ENCODE measurements around the gene RDH14. TPM values are rescaled to one million over a fixed set of nuclear protein-coding genes. Genes with fewer than 3 reads are reported as not detected.

RDH14 gene
- total and polyA plus RNA-seq, 3 experiments from 2014 or later = 16.9 to 44.3 (median 18.1) TPM

- H3K36me3 ChIP-seq (ENCODE audit: insufficient read depth, low read length) = no peaks in the 10 kb centered on the region
- POLR2A ChIA-PET = no interaction called here
- H3K4me1 ChIP-seq (ENCODE audit: insufficient read depth, low read length) = no peaks in the 10 kb centered on the region
These were observed 29.3 kb downstream of the RDH14 start for GRCh38 chr2:18531194-18531593.

GRCh38 chr2:18527822-18528221 is 32.6 kb downstream of the RDH14 start:
- H3K27me3 Mint-ChIP-seq = peaks cover 0 to 3% of the 10 kb centered on the region in 2 donors
- H3K9me3 Mint-ChIP-seq = no peaks in the 10 kb centered on the region
- H3K9me3 ChIP-seq (ENCODE audit: low read length) = no peaks in the 10 kb centered on the region
- no peak overlapping the region for H3K27ac Mint-ChIP-seq
- no peaks in the 10 kb centered on the region for H3K36me3 Mint-ChIP-seq
- no peaks in the 10 kb centered on the region for H3K4me1 Mint-ChIP-seq
- POLR2A ChIA-PET = no interaction called here
- DNase-seq = no peak
- no peaks in the 10 kb centered on the region for H3K27me3 ChIP-seq (ENCODE audit: insufficient read depth, low read length, poor library complexity, severe bottlenecking)
- CTCF ChIA-PET = no interaction called here
- H3K36me3 ChIP-seq (ENCODE audit: insufficient read depth, low read length) = no peaks in the 10 kb centered on the region
- no peak overlapping the region for H3K27ac ChIP-seq (ENCODE audit: low read depth, low read length)
- H3K4me1 ChIP-seq (ENCODE audit: insufficient read depth, low read length) = no peaks in the 10 kb centered on the region
- no peak overlapping the region for H3K4me3 ChIP-seq (ENCODE audit: low read length)
- no peak overlapping the region for H3K4me3 Mint-ChIP-seq

More at GRCh38 chr2:18531194-18531593, 29.3 kb downstream of the RDH14 start:
- DNase-seq = no peak
- CTCF ChIA-PET = interaction anchor here (0.8 to 1.5 kb wide), 2 partner anchors 11 to 13 kb away, joined by 4 to 5 read pairs; no protein-coding TSS in a partner anchor
- no peaks in the 10 kb centered on the region for H3K4me1 Mint-ChIP-seq
- H3K4me3 ChIP-seq (ENCODE audit: low read length) = no peak overlapping the region
- H3K27me3 Mint-ChIP-seq = peaks cover 5% of the 10 kb centered on the region in 2 donors
- H3K4me3 Mint-ChIP-seq = no peak overlapping the region
- no peaks in the 10 kb centered on the region for H3K9me3 ChIP-seq (ENCODE audit: low read length)
- H3K9me3 Mint-ChIP-seq = no peaks in the 10 kb centered on the region
- H3K27ac Mint-ChIP-seq = no peak overlapping the region
- H3K36me3 Mint-ChIP-seq = no peaks in the 10 kb centered on the region
- H3K27me3 ChIP-seq (ENCODE audit: insufficient read depth, low read length, poor library complexity, severe bottlenecking) = no peaks in the 10 kb centered on the region
- no peak overlapping the region for H3K27ac ChIP-seq (ENCODE audit: low read depth, low read length)

GRCh38 chr2:18527326-18527725 is 33.1 kb downstream of the RDH14 start:
- no peak overlapping the region for H3K27ac Mint-ChIP-seq

GRCh38 chr2:18526429-18526828 is 34.0 kb downstream of the RDH14 start:
- Mint-ChIP-seq H3K36me3 (no peaks in the 10 kb centered on the region), H3K27me3 (peaks cover 0 to 3% of the 10 kb centered on the region in 2 donors), H3K4me3 (no peak overlapping the region), H3K27ac (peak overlapping the region in 2 of 8 donors; percentile 41 to 47), H3K4me1 (no peaks in the 10 kb centered on the region), H3K9me3 (no peaks in the 10 kb centered on the region)
- CTCF ChIA-PET = no interaction called here
- no peaks in the 10 kb centered on the region for H3K4me1 ChIP-seq (ENCODE audit: insufficient read depth, low read length)
- no peaks in the 10 kb centered on the region for H3K36me3 ChIP-seq (ENCODE audit: insufficient read depth, low read length)
- no peak overlapping the region for H3K27ac ChIP-seq (ENCODE audit: low read depth, low read length)
- no peak overlapping the region for H3K4me3 ChIP-seq (ENCODE audit: low read length)
- no peak for DNase-seq
- no peaks in the 10 kb centered on the region for H3K27me3 ChIP-seq (ENCODE audit: insufficient read depth, low read length, poor library complexity, severe bottlenecking)
- POLR2A ChIA-PET = no interaction called here
- no peaks in the 10 kb centered on the region for H3K9me3 ChIP-seq (ENCODE audit: low read length)

More at GRCh38 chr2:18527326-18527725, 33.1 kb downstream of the RDH14 start:
- Histone ChIP-seq H3K36me3 (ENCODE audit: insufficient read depth, low read length) (no peaks in the 10 kb centered on the region), H3K27ac (ENCODE audit: low read depth, low read length) (no peak overlapping the region), H3K4me3 (ENCODE audit: low read length) (no peak overlapping the region), H3K27me3 (ENCODE audit: insufficient read depth, low read length, poor library complexity, severe bottlenecking) (no peaks in the 10 kb centered on the region), H3K9me3 (ENCODE audit: low read length) (no peaks in the 10 kb centered on the region), H3K4me1 (ENCODE audit: insufficient read depth, low read length) (no peaks in the 10 kb centered on the region)
- peaks cover 0 to 3% of the 10 kb centered on the region in 2 donors for H3K27me3 Mint-ChIP-seq
- no peaks in the 10 kb centered on the region for H3K9me3 Mint-ChIP-seq
- no peaks in the 10 kb centered on the region for H3K4me1 Mint-ChIP-seq
- no peak for DNase-seq
- no peak overlapping the region for H3K4me3 Mint-ChIP-seq
- CTCF ChIA-PET = no interaction called here
- H3K36me3 Mint-ChIP-seq = no peaks in the 10 kb centered on the region
- POLR2A ChIA-PET = no interaction called here

- Mint-ChIP-seq H3K27ac (peak overlapping the region in 1 of 8 donors; percentile 64), H3K4me1 (no peaks in the 10 kb centered on the region), H3K4me3 (no peak overlapping the region), H3K9me3 (no peaks in the 10 kb centered on the region), H3K27me3 (peaks cover 0 to 3% of the 10 kb centered on the region in 2 donors), H3K36me3 (no peaks in the 10 kb centered on the region)
- no peaks in the 10 kb centered on the region for H3K36me3 ChIP-seq (ENCODE audit: insufficient read depth, low read length)
- CTCF ChIA-PET = no interaction called here
- DNase-seq = no peak
- no peaks in the 10 kb centered on the region for H3K4me1 ChIP-seq (ENCODE audit: insufficient read depth, low read length)
- POLR2A ChIA-PET = no interaction called here
- no peaks in the 10 kb centered on the region for H3K27me3 ChIP-seq (ENCODE audit: insufficient read depth, low read length, poor library complexity, severe bottlenecking)
- H3K9me3 ChIP-seq (ENCODE audit: low read length) = no peaks in the 10 kb centered on the region
- no peak overlapping the region for H3K27ac ChIP-seq (ENCODE audit: low read depth, low read length)
- no peak overlapping the region for H3K4me3 ChIP-seq (ENCODE audit: low read length)
These were observed 34.6 kb downstream of the RDH14 start for GRCh38 chr2:18525852-18526251.

GRCh38 chr2:18525236-18525635 is 35.2 kb downstream of the RDH14 start:
- Mint-ChIP-seq H3K9me3 (no peaks in the 10 kb centered on the region), H3K4me3 (no peak overlapping the region), H3K27me3 (peaks cover 3 to 6% of the 10 kb centered on the region in 2 donors), H3K36me3 (no peaks in the 10 kb centered on the region), H3K27ac (no peak overlapping the region), H3K4me1 (no peaks in the 10 kb centered on the region)
- Histone ChIP-seq H3K9me3 (ENCODE audit: low read length) (no peaks in the 10 kb centered on the region), H3K4me3 (ENCODE audit: low read length) (no peak overlapping the region), H3K36me3 (ENCODE audit: insufficient read depth, low read length) (no peaks in the 10 kb centered on the region), H3K4me1 (ENCODE audit: insufficient read depth, low read length) (no peaks in the 10 kb centered on the region), H3K27me3 (ENCODE audit: insufficient read depth, low read length, poor library complexity, severe bottlenecking) (no peaks in the 10 kb centered on the region), H3K27ac (ENCODE audit: low read depth, low read length) (no peak overlapping the region)
- POLR2A ChIA-PET = no interaction called here
- DNase-seq = no peak
- CTCF ChIA-PET = interaction anchor here (1.0 kb wide), 1 partner anchor 9 kb away, joined by 3 read pairs; no protein-coding TSS in a partner anchor

GRCh38 chr2:18522484-18523146 is 37.8 kb downstream of the RDH14 start:
- Mint-ChIP-seq H3K4me1 (no peaks in the 10 kb centered on the region), H3K27ac (no peak overlapping the region), H3K9me3 (no peaks in the 10 kb centered on the region), H3K27me3 (peaks cover 9 to 17% of the 10 kb centered on the region in 2 donors), H3K36me3 (no peaks in the 10 kb centered on the region), H3K4me3 (no peak overlapping the region)
- H3K4me1 ChIP-seq (ENCODE audit: insufficient read depth, low read length) = no peaks in the 10 kb centered on the region
- H3K27ac ChIP-seq (ENCODE audit: low read depth, low read length) = no peak overlapping the region
- ChIA-PET CTCF (interaction anchor here (1.4 to 4.5 kb wide), 2 partner anchors 13 to 1341 kb away, joined by 4 to 61 read pairs; no protein-coding TSS in a partner anchor), POLR2A (no interaction called here)
- H3K36me3 ChIP-seq (ENCODE audit: insufficient read depth, low read length) = no peaks in the 10 kb centered on the region
- no peaks in the 10 kb centered on the region for H3K9me3 ChIP-seq (ENCODE audit: low read length)
- no peak for DNase-seq
- no peak overlapping the region for H3K4me3 ChIP-seq (ENCODE audit: low read length)
- no peaks in the 10 kb centered on the region for H3K27me3 ChIP-seq (ENCODE audit: insufficient read depth, low read length, poor library complexity, severe bottlenecking)

- peaks cover 14 to 32% of the 10 kb centered on the region in 2 donors for H3K27me3 Mint-ChIP-seq
- Histone ChIP-seq H3K4me1 (ENCODE audit: insufficient read depth, low read length) (no peaks in the 10 kb centered on the region), H3K4me3 (ENCODE audit: low read length) (no peak overlapping the region), H3K9me3 (ENCODE audit: low read length) (no peaks in the 10 kb centered on the region), H3K27ac (ENCODE audit: low read depth, low read length) (no peak overlapping the region), H3K27me3 (ENCODE audit: insufficient read depth, low read length, poor library complexity, severe bottlenecking) (no peaks in the 10 kb centered on the region), H3K36me3 (ENCODE audit: insufficient read depth, low read length) (no peaks in the 10 kb centered on the region)
- POLR2A ChIA-PET = interaction anchor here (0.6 to 1.1 kb wide), 2 partner anchors 39 to 707 kb away, joined by 3 read pairs; no protein-coding TSS in a partner anchor
- H3K27ac Mint-ChIP-seq = peak overlapping the region in 1 of 8 donors; percentile 51
- no peaks in the 10 kb centered on the region for H3K4me1 Mint-ChIP-seq
- H3K4me3 Mint-ChIP-seq = no peak overlapping the region
- no peaks in the 10 kb centered on the region for H3K9me3 Mint-ChIP-seq
- H3K36me3 Mint-ChIP-seq = no peaks in the 10 kb centered on the region
- DNase-seq = peak; percentile 51 to 78 (median 62)
- CTCF ChIA-PET = interaction anchor here (0.8 to 4.5 kb wide), 18 partner anchors 9 to 1353 kb away, joined by 3 to 61 read pairs (median 4); no protein-coding TSS in a partner anchor
These were observed 39.7 kb downstream of the RDH14 start for GRCh38 chr2:18520451-18521425.
